Stimulated activated CD8-positive, alpha-beta memory T cell treated with anti-CD3 and anti-CD28 coated beads, Interleukin-2, amount 100 ng/mL, for 48 hours (primary cell): ENCODE results near the gene NEO1.

Source experiments
- DNase-seq, 2 donors: peaks; one replicate each; pipeline ENCODE4 v3.0.0-alpha.2; 2020; ENCODE audit warnings: low read depth in 2 of 2

Gene NEO1

GRCh38 chr15:73303636-73304035, 251.4 kb downstream of the NEO1 start:
- no peak for DNase-seq

GRCh38 chr15:73305331-73306211, 253.3 kb downstream of the NEO1 start:
- DNase-seq: no peak

- DNase-seq: no peak
These were observed 256.0 kb downstream of the NEO1 start for GRCh38 chr15:73308305-73308704.

DNA sequence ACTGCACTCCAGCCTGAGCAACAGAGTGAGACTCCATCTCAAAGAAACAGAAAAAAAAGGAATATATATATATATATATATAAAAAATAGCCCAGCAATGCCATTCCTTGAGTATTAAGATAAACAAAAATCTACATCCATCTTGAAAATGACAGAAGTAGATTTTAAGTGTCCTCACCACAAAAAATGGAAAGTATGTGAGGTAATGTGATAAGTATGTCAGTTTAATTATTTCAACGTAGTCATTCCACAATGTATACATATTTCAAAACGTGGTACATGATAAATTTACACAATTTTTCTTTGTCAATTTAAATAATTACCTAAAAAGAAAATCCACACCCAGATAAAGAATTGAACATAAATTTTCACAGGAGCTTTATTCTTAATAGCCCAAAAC, 261.6 kb downstream of the NEO1 start:
- no peak for DNase-seq

- DNase-seq: no peak
These were observed 265.6 kb downstream of the NEO1 start for GRCh38 chr15:73317651-73318462.

DNA sequence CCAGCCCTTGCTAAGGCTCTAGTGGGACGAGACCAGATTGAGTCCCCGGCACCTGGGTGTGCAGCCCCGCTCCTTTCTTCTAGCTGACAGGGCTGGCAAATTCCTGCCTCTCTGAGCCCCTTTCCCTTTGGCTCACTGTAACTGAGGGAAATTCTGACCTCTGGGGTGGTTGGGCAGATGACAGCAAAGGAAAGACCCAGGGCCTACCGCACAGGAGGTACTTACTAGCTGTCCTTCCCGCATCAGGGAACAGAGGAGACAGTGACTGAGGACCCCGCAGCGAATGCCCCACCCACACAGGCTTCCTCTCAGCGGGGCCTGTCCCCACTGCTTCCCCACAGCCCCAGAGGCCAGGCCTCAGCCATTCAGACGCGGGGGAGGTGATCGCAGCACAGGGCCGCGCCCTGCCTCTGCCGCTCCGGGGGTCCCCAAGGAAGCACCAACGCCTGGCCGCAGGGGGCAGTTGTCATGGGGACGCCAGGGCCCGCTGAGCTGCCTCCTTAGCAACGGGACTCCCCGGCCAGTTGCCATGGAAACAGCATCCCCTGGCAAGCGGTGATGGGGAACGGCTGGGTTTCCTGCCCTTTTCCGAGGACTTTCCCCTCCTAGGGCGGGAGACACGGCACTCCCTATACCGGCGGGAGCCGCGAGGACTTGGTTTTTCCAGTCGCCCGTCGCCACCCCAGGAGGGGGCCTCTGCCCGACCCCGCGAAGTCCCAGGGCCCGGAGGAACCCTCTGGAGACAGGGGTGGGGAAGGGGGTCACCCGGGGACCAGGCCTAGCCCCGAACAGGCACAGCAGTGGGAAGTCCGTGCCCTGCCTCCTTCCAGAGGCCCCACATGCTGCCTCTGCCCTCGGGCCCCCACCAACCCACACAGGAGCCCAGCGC, 266.4 kb downstream of the NEO1 start:
- peak in 1 of 2 donors; percentile 22 for DNase-seq

- no peak for DNase-seq
These were observed 267.4 kb downstream of the NEO1 start for GRCh38 chr15:73319460-73320245.

DNA sequence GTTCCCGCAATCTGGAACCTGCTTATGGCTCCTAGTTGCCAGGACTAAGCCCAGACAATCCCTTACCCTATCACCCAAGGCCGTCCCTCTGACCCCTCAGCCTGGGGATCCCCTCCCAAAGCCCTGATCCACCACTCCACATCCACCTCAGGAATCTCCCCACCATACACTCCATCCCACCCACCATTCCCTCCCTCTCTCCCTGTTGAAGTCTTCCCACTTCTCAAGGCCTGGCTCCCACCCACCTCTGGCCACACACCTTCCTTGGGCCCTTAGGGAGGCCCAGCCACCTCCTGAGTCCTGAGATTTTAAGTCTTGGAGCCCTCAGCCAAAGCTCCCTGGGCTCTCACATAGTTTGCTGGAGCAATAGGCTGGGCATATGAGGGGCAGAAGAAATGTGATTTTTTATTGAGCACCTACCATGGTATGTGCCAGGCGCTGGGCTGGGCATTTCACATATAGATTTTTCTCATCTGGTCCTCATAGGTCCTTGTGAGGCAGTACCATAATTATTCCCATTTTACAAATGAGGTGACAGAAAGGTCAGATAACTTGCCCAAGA, 268.4 kb downstream of the NEO1 start:
- no peak for DNase-seq

GRCh38 chr15:73321496-73322450, 269.5 kb downstream of the NEO1 start:
- DNase-seq: no peak

- DNase-seq: no peak
These were observed 270.6 kb downstream of the NEO1 start for GRCh38 chr15:73322665-73323373.

- no peak for DNase-seq
These were observed 271.2 kb downstream of the NEO1 start for GRCh38 chr15:73323374-73323955.

DNA sequence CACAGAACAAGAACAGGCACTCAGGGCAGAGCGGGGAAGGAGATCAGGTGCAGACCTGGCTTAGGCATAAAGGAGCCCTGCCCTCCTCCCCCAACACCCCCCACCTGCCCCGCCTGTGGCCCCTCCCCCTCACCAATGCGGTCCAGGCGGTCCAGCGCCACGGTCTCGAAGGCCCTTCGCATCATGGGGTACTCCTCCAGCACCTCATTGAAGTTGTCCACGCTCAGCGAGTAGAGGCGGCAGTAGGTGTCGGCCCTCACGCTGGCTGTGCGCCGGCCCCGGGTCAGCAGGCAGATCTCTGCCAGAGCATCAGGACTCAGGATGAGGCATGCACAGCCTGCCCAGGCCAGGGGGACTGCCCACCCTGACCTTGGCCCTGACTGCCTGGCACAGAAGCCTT, 271.7 kb downstream of the NEO1 start:
- no peak for DNase-seq

- no peak for DNase-seq
These were observed 272.4 kb downstream of the NEO1 start for GRCh38 chr15:73324496-73325170.

DNA sequence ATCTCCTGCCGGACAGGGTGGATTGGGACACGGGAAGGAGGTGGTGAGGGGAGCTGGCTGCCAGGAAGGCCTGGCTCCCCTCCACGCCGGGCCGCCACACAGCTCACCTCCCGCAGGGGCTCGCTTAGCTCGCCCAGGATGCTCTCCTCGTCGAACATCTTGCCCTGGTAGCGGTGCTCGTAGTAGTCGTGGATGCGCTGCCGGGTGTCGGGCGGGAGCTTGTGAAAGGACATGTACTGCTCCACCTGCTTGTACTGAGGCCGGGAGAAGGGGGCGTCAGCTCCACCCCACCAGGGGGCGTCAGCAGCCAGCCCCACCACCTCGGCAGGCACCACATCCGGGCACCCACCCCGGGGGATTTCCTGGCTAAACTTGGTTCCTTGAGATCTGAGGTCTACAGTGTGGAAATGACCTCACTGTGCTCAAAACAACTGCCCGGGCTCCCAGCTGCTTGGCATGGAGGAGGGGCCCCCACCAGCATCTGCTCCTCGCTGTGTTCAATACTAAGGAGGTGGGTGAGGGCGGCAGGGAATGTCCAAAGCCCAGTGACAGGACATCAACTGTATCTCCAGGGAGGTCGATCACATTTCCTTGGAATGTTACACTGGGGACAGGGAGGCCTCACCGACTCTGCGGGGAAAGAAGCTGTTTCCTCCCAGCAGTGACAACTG, 273.1 kb downstream of the NEO1 start:
- DNase-seq: no peak

- DNase-seq: no peak
These were observed 273.9 kb downstream of the NEO1 start for GRCh38 chr15:73326157-73326556.

DNA sequence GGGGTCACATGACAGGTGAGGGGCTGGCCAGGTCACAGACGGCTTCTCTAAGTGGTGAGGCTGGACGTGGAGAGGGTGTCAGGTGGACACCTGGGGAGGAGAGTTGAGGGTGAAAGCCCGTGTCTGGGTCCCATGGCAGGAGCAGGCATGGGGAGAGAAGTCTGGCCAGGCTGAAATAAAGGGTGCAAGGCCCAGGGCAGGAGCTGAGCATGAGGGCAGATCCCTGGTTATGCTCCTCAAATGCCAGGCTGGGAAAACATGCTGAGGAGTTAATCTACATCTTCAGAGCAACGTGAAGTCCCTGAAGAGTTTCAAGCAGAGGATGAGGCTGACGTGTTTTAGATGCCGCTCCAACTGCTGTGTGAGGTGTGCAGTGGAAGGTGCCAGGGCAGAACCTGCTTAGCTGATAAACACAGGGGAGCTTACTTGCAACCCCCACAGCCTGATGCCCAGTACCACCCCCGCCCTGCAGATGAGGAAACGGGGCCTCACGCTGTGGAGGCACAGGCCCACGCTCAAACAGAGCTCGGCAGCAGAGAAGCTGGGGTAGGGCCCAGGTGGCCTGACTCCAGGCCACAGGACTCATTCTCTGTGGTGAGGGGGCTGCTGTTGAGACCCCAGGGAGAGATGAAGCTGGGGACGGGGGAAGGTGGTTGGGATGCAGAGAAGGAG, 276.0 kb downstream of the NEO1 start:
- DNase-seq: no peak

DNA sequence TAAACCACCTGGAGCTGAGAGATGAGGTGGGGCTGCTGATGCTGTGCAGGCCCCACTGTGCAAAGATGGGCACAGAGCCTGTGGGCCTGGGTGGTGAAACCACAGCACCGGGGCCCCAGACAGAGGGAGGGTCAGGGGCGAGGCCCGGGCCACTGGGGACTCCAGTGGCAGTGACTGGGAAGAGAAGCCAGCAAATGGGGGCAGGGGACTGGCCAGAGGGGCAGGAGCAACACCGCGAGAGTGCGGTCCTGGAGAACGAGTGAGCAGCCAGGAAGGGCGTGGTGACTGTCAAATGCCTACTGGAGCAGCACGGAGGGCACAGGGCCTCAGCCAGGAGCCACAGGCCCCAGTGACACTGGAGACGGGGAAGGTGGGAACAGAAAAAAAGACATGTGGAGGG, 276.7 kb downstream of the NEO1 start:
- DNase-seq: no peak
